Caco-2 (cell line): ENCODE data around the gene MRO. TPM values are rescaled to one million over a fixed set of nuclear protein-coding genes. Genes with fewer than 3 reads are reported as not detected.

Source experiments
- BruUV-seq: library from RNA; stranded (reverse); fragments of 400-500 nt; replicated peaks from 2 replicates; lab custom pipeline; 2021; lab: Mats Ljungman, UMichigan
- CTCF ChIA-PET: fragments of 300-600 bp; sonication (Branson Sonifier 250); formaldehyde crosslinking; loops from one replicate; lab custom pipeline; 2022; ENCODE audit warnings: antibody characterized with exemption; lab: Charles Lee
- POLR2A ChIA-PET: fragments of 300-600 bp; sonication (Branson Sonifier 250); formaldehyde crosslinking; loops from one replicate; lab custom pipeline; 2022; ENCODE audit warnings: antibody characterized with exemption; lab: Charles Lee
- DNase-seq, 2 experiments: peaks; one replicate each; pipeline versions ENCODE4 v3.0.0 to v3.0.0-alpha.2; 2020 to 2022
- H3K27me3 ChIP-seq: replicated peaks from 2 replicates; pipeline ENCODE4 v1.6.0; 2011; ENCODE audit warnings: low read length; ENCODE audit not compliant: control insufficient read depth, insufficient read depth
- H3K36me3 ChIP-seq: 2 replicates; pipeline ENCODE4 v1.5.1; 2011; ENCODE audit warnings: low read length; ENCODE audit not compliant: control insufficient read depth, insufficient read depth
- H3K4me1 ChIP-seq: fragments of 250-450 bp; sonication (Bioruptor Pico); 2 replicates; pipeline ENCODE4 v1.5.1; 2020; ENCODE audit warnings: mild to moderate bottlenecking
- H3K4me3 ChIP-seq: 2 replicates; pipeline ENCODE4 v1.5.1; 2011; ENCODE audit warnings: low read depth, mild to moderate bottlenecking, control low read depth, low read length
- H3K9me3 ChIP-seq: fragments of 250-450 bp; sonication (Bioruptor Pico); 2 replicates; pipeline ENCODE4 v1.5.1; 2020; ENCODE audit warnings: mild to moderate bottlenecking, moderate library complexity
- H3K27ac Mint-ChIP-seq: one replicate; pipeline ENCODE4 v1.8.0; 2022; ENCODE audit warnings: mixed read lengths; ENCODE audit not compliant: unreplicated experiment
- H3K27me3 Mint-ChIP-seq: one replicate; pipeline ENCODE4 v1.8.0; 2022; ENCODE audit warnings: mixed read lengths; ENCODE audit not compliant: insufficient read depth, unreplicated experiment
- H3K36me3 Mint-ChIP-seq: one replicate; pipeline ENCODE4 v1.8.0; 2022; ENCODE audit warnings: mild to moderate bottlenecking, mixed read lengths; ENCODE audit not compliant: insufficient read depth, unreplicated experiment
- H3K4me1 Mint-ChIP-seq: one replicate; pipeline ENCODE4 v1.8.0; 2022; ENCODE audit warnings: low read depth, mixed read lengths; ENCODE audit not compliant: unreplicated experiment
- H3K4me3 Mint-ChIP-seq: one replicate; pipeline ENCODE4 v1.8.0; 2022; ENCODE audit warnings: mild to moderate bottlenecking, moderate library complexity, mixed read lengths; ENCODE audit not compliant: unreplicated experiment
- H3K9me3 Mint-ChIP-seq: one replicate; pipeline ENCODE4 v1.8.0; 2022; ENCODE audit warnings: mixed read lengths; ENCODE audit not compliant: unreplicated experiment
- intact Hi-C: fragments of 100-400 bp; cut with micrococcal nuclease; formaldehyde crosslinking; loops from one replicate; pipeline ENCODE4 v1.10.0; 2022; ENCODE audit not compliant: unreplicated experiment
- total RNA-seq: library from RNA; stranded (reverse); gene quantifications from 2 replicates; pipeline ENCODE4 v1.2.3, GENCODE V29; 2022
- TF ChIP-seq, protein P1 (sequence below), 2 experiments: fragments of 200-600 bp in 1 of 2; IDR thresholded peaks; 1 replicate in 1 of 2; 2 replicates in 1 of 2; pipeline versions ENCODE4 v1.5.1 to v1.8.0; 2011 to 2022; ENCODE audit warnings: antibody characterized with exemption in 1 of 2, control low read depth in 1 of 2, inconsistent platforms in 1 of 2, low read depth in 1 of 2, low read length in 1 of 2, mild to moderate bottlenecking in 1 of 2, moderate library complexity in 1 of 2; ENCODE audit not compliant: insufficient read depth in 1 of 2, severe bottlenecking in 1 of 2, unreplicated experiment in 1 of 2

MRO gene
- total RNA-seq, 1 experiment from 2014 or later = not detected

- H3K36me3 Mint-ChIP-seq = no peaks in the 10 kb centered on the region
- H3K27ac Mint-ChIP-seq = no peak overlapping the region
- DNase-seq = no peak
- TF ChIP-seq, protein P1, sequence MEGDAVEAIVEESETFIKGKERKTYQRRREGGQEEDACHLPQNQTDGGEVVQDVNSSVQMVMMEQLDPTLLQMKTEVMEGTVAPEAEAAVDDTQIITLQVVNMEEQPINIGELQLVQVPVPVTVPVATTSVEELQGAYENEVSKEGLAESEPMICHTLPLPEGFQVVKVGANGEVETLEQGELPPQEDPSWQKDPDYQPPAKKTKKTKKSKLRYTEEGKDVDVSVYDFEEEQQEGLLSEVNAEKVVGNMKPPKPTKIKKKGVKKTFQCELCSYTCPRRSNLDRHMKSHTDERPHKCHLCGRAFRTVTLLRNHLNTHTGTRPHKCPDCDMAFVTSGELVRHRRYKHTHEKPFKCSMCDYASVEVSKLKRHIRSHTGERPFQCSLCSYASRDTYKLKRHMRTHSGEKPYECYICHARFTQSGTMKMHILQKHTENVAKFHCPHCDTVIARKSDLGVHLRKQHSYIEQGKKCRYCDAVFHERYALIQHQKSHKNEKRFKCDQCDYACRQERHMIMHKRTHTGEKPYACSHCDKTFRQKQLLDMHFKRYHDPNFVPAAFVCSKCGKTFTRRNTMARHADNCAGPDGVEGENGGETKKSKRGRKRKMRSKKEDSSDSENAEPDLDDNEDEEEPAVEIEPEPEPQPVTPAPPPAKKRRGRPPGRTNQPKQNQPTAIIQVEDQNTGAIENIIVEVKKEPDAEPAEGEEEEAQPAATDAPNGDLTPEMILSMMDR (IDR thresholded peaks at IDR 0.05; ENCODE audit: insufficient read depth in 1 of 2, low read depth in 1 of 2, low read length in 1 of 2, severe bottlenecking in 1 of 2, unreplicated experiment in 1 of 2) = no peak
- BruUV-seq = no TSS peak
- no peaks in the 10 kb centered on the region for H3K9me3 Mint-ChIP-seq
- Histone ChIP-seq H3K36me3 (no peaks in the 10 kb centered on the region), H3K4me3 (no peak overlapping the region), H3K27me3 (no peaks in the 10 kb centered on the region), H3K4me1 (no peaks in the 10 kb centered on the region), H3K9me3 (no peaks in the 10 kb centered on the region)
- H3K4me3 Mint-ChIP-seq = no peak overlapping the region
- ChIA-PET CTCF (no interaction called here), POLR2A (no interaction called here)
- intact Hi-C loops = no loop called here
- no peaks in the 10 kb centered on the region for H3K27me3 Mint-ChIP-seq
- no peaks in the 10 kb centered on the region for H3K4me1 Mint-ChIP-seq
Observed at GRCh38 chr18:50754297-50754696, 65.5 kb downstream of the MRO start.

DNA sequence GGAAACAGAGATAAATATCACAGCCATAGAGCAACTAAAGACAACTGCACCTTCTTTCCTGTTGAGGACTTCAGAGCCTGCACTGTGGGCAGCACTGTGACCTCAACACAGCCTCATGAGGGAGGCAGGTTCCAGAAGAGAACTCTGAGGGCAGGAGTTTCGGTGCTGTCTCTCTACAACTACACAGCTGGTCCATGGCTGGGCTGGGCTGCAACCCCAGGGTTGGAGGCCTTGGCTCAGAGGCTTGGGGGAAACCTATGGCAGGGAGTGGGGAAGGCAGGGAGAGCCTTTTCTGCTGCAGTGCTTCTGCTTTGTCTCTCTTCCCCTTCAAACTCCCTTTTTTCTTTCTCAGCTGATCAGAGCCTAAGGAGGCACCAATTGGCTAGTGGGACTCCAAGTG is 66.5 kb downstream of the MRO start:
- H3K27ac Mint-ChIP-seq = no peak overlapping the region
- no peaks in the 10 kb centered on the region for H3K36me3 Mint-ChIP-seq
- Histone ChIP-seq H3K36me3 (no peaks in the 10 kb centered on the region), H3K4me1 (no peaks in the 10 kb centered on the region), H3K4me3 (no peak overlapping the region), H3K9me3 (no peaks in the 10 kb centered on the region), H3K27me3 (no peaks in the 10 kb centered on the region)
- no peaks in the 10 kb centered on the region for H3K9me3 Mint-ChIP-seq
- TF ChIP-seq, protein P1 (IDR thresholded peaks at IDR 0.05; ENCODE audit: insufficient read depth in 1 of 2, low read depth in 1 of 2, low read length in 1 of 2, severe bottlenecking in 1 of 2, unreplicated experiment in 1 of 2) = no peak
- no TSS peak for BruUV-seq
- no peak overlapping the region for H3K4me3 Mint-ChIP-seq
- H3K27me3 Mint-ChIP-seq = no peaks in the 10 kb centered on the region
- ChIA-PET CTCF (no interaction called here), POLR2A (no interaction called here)
- no peaks in the 10 kb centered on the region for H3K4me1 Mint-ChIP-seq
- intact Hi-C loops = no loop called here
- no peak for DNase-seq

GRCh38 chr18:50751947-50752346 is 67.9 kb downstream of the MRO start:
- TF ChIP-seq, protein P1 (IDR thresholded peaks at IDR 0.05; ENCODE audit: insufficient read depth in 1 of 2, low read depth in 1 of 2, low read length in 1 of 2, severe bottlenecking in 1 of 2, unreplicated experiment in 1 of 2) = no peak
- no peaks in the 10 kb centered on the region for H3K9me3 Mint-ChIP-seq
- ChIA-PET CTCF (no interaction called here), POLR2A (no interaction called here)
- no peak overlapping the region for H3K4me3 Mint-ChIP-seq
- no peaks in the 10 kb centered on the region for H3K4me1 ChIP-seq
- H3K36me3 ChIP-seq = no peaks in the 10 kb centered on the region
- H3K36me3 Mint-ChIP-seq = no peaks in the 10 kb centered on the region
- no peaks in the 10 kb centered on the region for H3K4me1 Mint-ChIP-seq
- no peak overlapping the region for H3K4me3 ChIP-seq
- BruUV-seq = no TSS peak
- no peak for DNase-seq
- H3K9me3 ChIP-seq = no peaks in the 10 kb centered on the region
- no peaks in the 10 kb centered on the region for H3K27me3 ChIP-seq
- no peak overlapping the region for H3K27ac Mint-ChIP-seq
- no peaks in the 10 kb centered on the region for H3K27me3 Mint-ChIP-seq
- intact Hi-C loops = no loop called here
